ENCODE data around the gene VPS35L. TPM values are rescaled to one million over a fixed set of nuclear protein-coding genes. Genes with fewer than 3 reads are reported as not detected.

Gene VPS35L
- total RNA-seq, 2 experiments from 2014 or later = 25.8 to 28.3 TPM

DNA sequence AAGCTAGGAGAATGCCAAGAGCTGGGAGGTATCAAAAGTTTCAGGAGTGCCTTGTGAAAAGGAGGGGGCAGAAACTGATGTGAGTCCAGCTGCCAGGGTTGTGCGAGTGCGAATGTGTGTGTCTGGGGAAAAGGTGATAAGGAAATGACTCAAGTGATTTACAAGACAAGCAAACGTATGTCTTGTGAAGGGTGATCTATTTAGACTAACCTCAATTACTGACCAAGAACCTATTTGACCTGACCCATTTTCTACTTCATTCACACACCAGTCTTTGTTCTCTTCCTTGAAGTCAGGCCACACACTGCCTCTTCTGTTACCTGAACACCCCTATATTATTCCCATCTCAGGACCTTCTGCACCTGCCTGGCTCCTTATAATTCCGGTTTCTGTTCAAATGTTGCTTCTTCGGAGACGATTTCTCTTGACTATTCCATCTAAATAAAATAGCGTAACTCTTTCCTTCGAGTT is 34.6 kb upstream of the VPS35L start:
- Mint-ChIP-seq H3K27ac (peak overlapping the region; percentile 84), H3K36me3 (ENCODE audit: low read depth) (peaks cover 44% of the 10 kb centered on the region), H3K27me3 (no peaks in the 10 kb centered on the region), H3K9me3 (no peaks in the 10 kb centered on the region), H3K4me3 (peak overlapping the region; percentile 99), H3K4me1 (ENCODE audit: low read depth) (peaks cover 74% of the 10 kb centered on the region)
- peak in 3 of 14 experiments; percentile 12 to 23 (median 22) for DNase-seq
- no peaks in the 10 kb centered on the region for H3K27me3 ChIP-seq (ENCODE audit: control insufficient read depth in 1 of 2, insufficient read depth in 2 of 2, low read length in 2 of 2)
- ATAC-seq (ENCODE audit: poor library complexity) = no peak
- intact Hi-C loops (cut with DNase I, micrococcal nuclease) = loop anchor here (5.0 to 10.0 kb wide), 5 partner anchors 196 to 1384 kb away; partner anchors contain the start of genes ARL6IP1 (in 1 of the 2), COQ7 (in 1 of the 2), DCUN1D3 (in 1 of the 2) and IQCK (in 1 of the 2)
- H3K36me3 ChIP-seq (ENCODE audit: insufficient read depth, low read length) = peaks cover 13% of the 10 kb centered on the region
- POLR2A ChIA-PET = interaction anchor here (1.7 kb wide), 1 partner anchor 34 kb away, joined by 10 read pairs; the partner anchor contains the start of gene VPS35L
- peak overlapping the region; percentile 93 for H3K4me3 ChIP-seq (ENCODE audit: low read length)
- peaks cover 55% of the 10 kb centered on the region for H3K4me1 ChIP-seq (ENCODE audit: insufficient read depth, low read length)
- CTCF ChIA-PET = interaction anchor here (0.5 to 1.9 kb wide), 2 partner anchors 35 to 104 kb away, joined by 4 to 10 read pairs; partner anchors contain the start of gene VPS35L
- H3K9me3 ChIP-seq (ENCODE audit: control insufficient read depth in 1 of 2, insufficient read depth in 1 of 2, low read length in 2 of 2) = no peaks in the 10 kb centered on the region
- TF ChIP-seq, protein P1, sequence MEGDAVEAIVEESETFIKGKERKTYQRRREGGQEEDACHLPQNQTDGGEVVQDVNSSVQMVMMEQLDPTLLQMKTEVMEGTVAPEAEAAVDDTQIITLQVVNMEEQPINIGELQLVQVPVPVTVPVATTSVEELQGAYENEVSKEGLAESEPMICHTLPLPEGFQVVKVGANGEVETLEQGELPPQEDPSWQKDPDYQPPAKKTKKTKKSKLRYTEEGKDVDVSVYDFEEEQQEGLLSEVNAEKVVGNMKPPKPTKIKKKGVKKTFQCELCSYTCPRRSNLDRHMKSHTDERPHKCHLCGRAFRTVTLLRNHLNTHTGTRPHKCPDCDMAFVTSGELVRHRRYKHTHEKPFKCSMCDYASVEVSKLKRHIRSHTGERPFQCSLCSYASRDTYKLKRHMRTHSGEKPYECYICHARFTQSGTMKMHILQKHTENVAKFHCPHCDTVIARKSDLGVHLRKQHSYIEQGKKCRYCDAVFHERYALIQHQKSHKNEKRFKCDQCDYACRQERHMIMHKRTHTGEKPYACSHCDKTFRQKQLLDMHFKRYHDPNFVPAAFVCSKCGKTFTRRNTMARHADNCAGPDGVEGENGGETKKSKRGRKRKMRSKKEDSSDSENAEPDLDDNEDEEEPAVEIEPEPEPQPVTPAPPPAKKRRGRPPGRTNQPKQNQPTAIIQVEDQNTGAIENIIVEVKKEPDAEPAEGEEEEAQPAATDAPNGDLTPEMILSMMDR (IDR thresholded peaks at IDR 0.05) = no peak
- peak overlapping the region; percentile 29 to 58 for H3K27ac ChIP-seq (ENCODE audit: low read depth in 1 of 2, low read length in 2 of 2)

DNA sequence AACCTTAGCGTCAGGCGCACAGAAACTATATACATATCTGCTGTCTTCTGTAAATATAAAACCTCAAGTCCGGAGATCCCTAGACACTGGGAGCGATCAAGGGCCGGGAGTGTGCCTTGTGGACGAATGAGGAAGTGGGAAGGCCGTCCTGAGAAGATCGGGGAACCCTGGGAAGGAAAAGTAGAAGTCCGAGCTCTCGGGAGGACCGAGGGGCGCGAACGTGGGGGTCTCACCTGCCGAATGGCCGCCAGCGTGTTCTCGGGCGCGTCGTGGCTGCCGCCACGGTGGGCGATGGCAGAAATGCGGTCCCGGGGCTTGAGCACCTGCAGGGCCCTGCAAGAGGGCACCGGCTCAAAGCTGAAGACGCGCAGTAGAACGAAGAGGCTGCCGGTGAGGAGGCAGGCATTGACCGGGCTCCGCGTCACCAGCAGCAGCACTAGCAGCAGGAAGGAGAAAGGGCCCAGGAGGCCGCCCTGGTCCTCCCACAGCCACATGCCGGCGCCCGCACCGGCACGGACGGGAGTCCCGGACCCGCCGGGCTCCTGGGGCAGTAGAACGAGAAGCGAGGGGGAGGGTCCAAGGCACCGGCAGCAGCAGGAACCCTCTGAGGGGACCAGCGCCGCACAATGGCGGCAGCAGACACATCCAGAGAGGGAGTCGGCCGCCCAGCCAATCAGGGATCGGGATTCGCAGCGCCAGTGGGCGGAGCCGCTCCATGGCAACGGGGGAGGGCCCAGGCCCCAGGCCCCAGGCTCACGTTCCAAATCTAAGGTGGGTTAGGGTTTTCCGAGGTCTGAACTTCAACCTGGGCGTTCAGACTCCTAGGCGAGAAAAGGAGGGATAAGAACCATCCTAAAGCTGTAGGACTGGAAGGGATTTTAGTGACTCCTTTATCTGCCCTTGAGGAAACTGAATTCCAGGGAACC is 33.8 kb upstream of the VPS35L start, which contains the start of gene GDE1:
Gene GDE1, minus strand, starts transcription at position 628 of the 926 bp plus-strand sequence. Its CDS starts 134 bp downstream, at position 494.
- DNase-seq (peak; percentile 85 to 97 (median 93)), ATAC-seq (ENCODE audit: poor library complexity) (peak; percentile 76)
- Mint-ChIP-seq H3K4me3 (peak within 1 kb of the TSS; percentile 99), H3K9me3 (no peaks in the 10 kb centered on the region), H3K27ac (peak within 1 kb of the TSS; percentile 84), H3K27me3 (no peaks in the 10 kb centered on the region), H3K4me1 (ENCODE audit: low read depth) (peaks cover 69% of the 10 kb centered on the region), H3K36me3 (ENCODE audit: low read depth) (peaks cover 35% of the 10 kb centered on the region)
- Histone ChIP-seq H3K4me1 (ENCODE audit: insufficient read depth, low read length) (peaks cover 55% of the 10 kb centered on the region), H3K27me3 (ENCODE audit: control insufficient read depth in 1 of 2, insufficient read depth in 2 of 2, low read length in 2 of 2) (no peaks in the 10 kb centered on the region), H3K36me3 (ENCODE audit: insufficient read depth, low read length) (peaks cover 5% of the 10 kb centered on the region), H3K4me3 (ENCODE audit: low read length) (peak within 1 kb of the TSS; percentile 93), H3K27ac (ENCODE audit: low read depth in 1 of 2, low read length in 2 of 2) (peak within 1 kb of the TSS; percentile 58 to 78), H3K9me3 (ENCODE audit: control insufficient read depth in 1 of 2, insufficient read depth in 1 of 2, low read length in 2 of 2) (no peaks in the 10 kb centered on the region)
- TF ChIP-seq, protein P1 (IDR thresholded peaks at IDR 0.05) = peak; percentile 27
- CTCF ChIA-PET = interaction anchor here (1.9 kb wide), 1 partner anchor 34 kb away, joined by 10 read pairs; the partner anchor contains the start of gene VPS35L
- POLR2A ChIA-PET = interaction anchor here (1.7 kb wide), 1 partner anchor 34 kb away, joined by 10 read pairs; the partner anchor contains the start of gene VPS35L
- intact Hi-C loops (cut with DNase I, micrococcal nuclease) = loop anchor here (2.0 to 10.0 kb wide), 7 partner anchors 196 to 1383 kb away; partner anchors contain the start of genes COQ7 (in 2 of the 2), ARL6IP1 (in 1 of the 2), DCUN1D3 (in 1 of the 2) and IQCK (in 1 of the 2)

DNA sequence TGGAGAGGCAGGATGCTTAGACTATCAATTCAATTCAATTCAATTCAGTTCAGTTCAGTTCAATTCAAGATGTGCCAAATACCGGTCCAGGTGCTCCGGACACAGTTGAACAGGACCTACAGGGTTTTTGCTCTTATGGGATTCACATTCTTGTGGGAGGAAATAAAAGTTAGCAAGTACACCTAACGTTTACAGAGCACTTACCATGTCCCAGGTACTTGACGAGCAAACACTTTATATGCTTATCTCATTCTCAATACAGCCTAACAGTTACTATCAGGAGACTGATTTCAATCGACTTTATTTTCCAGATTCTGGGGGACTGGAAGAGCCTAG is 33.1 kb upstream of the VPS35L start:
- intact Hi-C loops (cut with DNase I, micrococcal nuclease) = loop anchor here (2.0 to 10.0 kb wide), 7 partner anchors 195 to 1382 kb away; partner anchors contain the start of genes COQ7 (in 2 of the 2), ARL6IP1 (in 1 of the 2), DCUN1D3 (in 1 of the 2) and IQCK (in 1 of the 2)
- TF ChIP-seq, protein P1 (IDR thresholded peaks at IDR 0.05) = no peak
- ChIA-PET CTCF (interaction anchor here (1.9 kb wide), 1 partner anchor 33 kb away, joined by 10 read pairs; the partner anchor contains the start of gene VPS35L), POLR2A (interaction anchor here (1.7 kb wide), 1 partner anchor 33 kb away, joined by 10 read pairs; the partner anchor contains the start of gene VPS35L)
- H3K4me3 ChIP-seq (ENCODE audit: low read length) = peak overlapping the region; percentile 93
- H3K27me3 ChIP-seq (ENCODE audit: control insufficient read depth in 1 of 2, insufficient read depth in 2 of 2, low read length in 2 of 2) = no peaks in the 10 kb centered on the region
- H3K36me3 Mint-ChIP-seq (ENCODE audit: low read depth) = peaks cover 29% of the 10 kb centered on the region
- peak overlapping the region; percentile 84 for H3K27ac Mint-ChIP-seq
- no peaks in the 10 kb centered on the region for H3K9me3 Mint-ChIP-seq
- peaks cover 55% of the 10 kb centered on the region for H3K4me1 ChIP-seq (ENCODE audit: insufficient read depth, low read length)
- peak overlapping the region; percentile 99 for H3K4me3 Mint-ChIP-seq
- H3K9me3 ChIP-seq (ENCODE audit: control insufficient read depth in 1 of 2, insufficient read depth in 1 of 2, low read length in 2 of 2) = no peaks in the 10 kb centered on the region
- H3K4me1 Mint-ChIP-seq (ENCODE audit: low read depth) = peaks cover 63% of the 10 kb centered on the region
- ATAC-seq (ENCODE audit: poor library complexity) (no peak), DNase-seq (no peak)
- H3K27me3 Mint-ChIP-seq = no peaks in the 10 kb centered on the region
- peak overlapping the region; percentile 58 to 78 for H3K27ac ChIP-seq (ENCODE audit: low read depth in 1 of 2, low read length in 2 of 2)
- H3K36me3 ChIP-seq (ENCODE audit: insufficient read depth, low read length) = peaks cover under 1% of the 10 kb centered on the region

Data from CD4-positive, alpha-beta T cell (primary cell).